ENCODE measurements around the gene SLC22A5. TPM values are rescaled to one million over a fixed set of nuclear protein-coding genes. Genes with fewer than 3 reads are reported as not detected.

The SLC22A5 gene
- total and polyA plus RNA-seq, 10 of the 15 experiments (the other 5 are each of a cell fraction or from before 2014, with no cell fraction given), result 1.1 to 4.4 (median 2.3) TPM

- TF ChIP-seq HDAC2 (IDR thresholded peaks at IDR 0.05) (no peak), SUPT20H (IDR thresholded peaks at IDR 0.05; ENCODE audit: borderline replicate concordance, control insufficient read depth, low read depth, low read length) (no peak), ZNF687 (IDR thresholded peaks at IDR 0.05) (no peak), MEF2A (IDR thresholded peaks at IDR 0.05; ENCODE audit: insufficient read depth, low read depth, low read length) (no peak), ZNF274 (IDR thresholded peaks at IDR 0.05; ENCODE audit: insufficient read depth, insufficient read length) (no peak), BCL11A (IDR thresholded peaks at IDR 0.05; ENCODE audit: low read depth, low read length) (no peak), ZSCAN29 (IDR thresholded peaks at IDR 0.05) (no peak), BMI1 (IDR thresholded peaks at IDR 0.05; ENCODE audit: borderline replicate concordance) (no peak), NFXL1 (IDR thresholded peaks at IDR 0.05; ENCODE audit: borderline replicate concordance) (no peak), EGR1 (IDR thresholded peaks at IDR 0.05; ENCODE audit: borderline replicate concordance in 1 of 2, low read depth in 2 of 2, low read length in 2 of 2) (no peak), JUNB (IDR thresholded peaks at IDR 0.05) (no peak), FOS (IDR thresholded peaks at IDR 0.05; ENCODE audit: borderline replicate concordance, extremely low read depth, insufficient read length) (no peak), ZZZ3 (IDR thresholded peaks at IDR 0.05; ENCODE audit: control insufficient read depth, insufficient read length, low read depth) (no peak), SMAD1 (IDR thresholded peaks at IDR 0.05; ENCODE audit: low read depth, partially characterized antibody) (no peak), USF2 (IDR thresholded peaks at IDR 0.05; ENCODE audit: borderline replicate concordance, low read depth, low read length) (no peak), BRCA1 (IDR thresholded peaks at IDR 0.05; ENCODE audit: low read depth, low read length) (no peak), KAT2A (conservative IDR thresholded peaks at IDR 0.05; ENCODE audit: control insufficient read depth, low read depth, low read length) (no peak)
- POLR2A ChIA-PET, result interaction anchor here (1.2 to 2.0 kb wide), 3 partner anchors 12 to 132 kb away, joined by 3 to 9 read pairs (median 6); no protein-coding TSS in a partner anchor
- intact Hi-C loops (cut with micrococcal nuclease; ENCODE audit: unreplicated experiment), result loop anchor here (5.0 kb wide), 1 partner anchor 98 kb away; no protein-coding TSS in a partner anchor
- Histone ChIP-seq H3K4me3 (peak overlapping the region; percentile 84), H3K79me2 (ENCODE audit: control insufficient read depth, insufficient read depth, low read length) (no peaks in the 10 kb centered on the region), H2AFZ (ENCODE audit: control insufficient read depth, low read depth, low read length) (peak overlapping the region; percentile 82), H3K27me3 (replicated peaks in 1 of 2; ENCODE audit: control insufficient read depth in 2 of 2, insufficient read depth in 2 of 2, low read length in 1 of 2) (no peaks in the 10 kb centered on the region; a peak in 2 of 4 replicates), H3K9ac (ENCODE audit: control insufficient read depth, insufficient read depth, low read length) (peak overlapping the region; percentile 53; the same call in 1 of the 2 replicates), H3K36me3 (ENCODE audit: control insufficient read depth in 2 of 2, insufficient read depth in 2 of 2, low read length in 1 of 2) (no peaks in the 10 kb centered on the region), H3K27ac (ENCODE audit: control insufficient read depth, insufficient read depth) (no peak overlapping the region), H3K9me3 (replicated peaks; ENCODE audit: control insufficient read depth, insufficient read depth, low read length) (no peaks in the 10 kb centered on the region), H4K20me1 (ENCODE audit: control insufficient read depth, insufficient read depth) (no peaks in the 10 kb centered on the region), H3K4me2 (ENCODE audit: control insufficient read depth, insufficient read depth) (peak overlapping the region; percentile 89), H3K4me1 (ENCODE audit: control insufficient read depth, insufficient read depth, low read length) (peaks cover 8% of the 10 kb centered on the region)
- CTCF ChIA-PET, result interaction anchor here (1.2 to 1.6 kb wide), 2 partner anchors 88 to 97 kb away, joined by 4 read pairs; no protein-coding TSS in a partner anchor
- FAIRE-seq (no peak), ATAC-seq (no peak), DNase-seq (ENCODE audit: low read depth, low spot score) (no peak)
- in situ Hi-C loops (cut with MboI), result no loop called here
- WGBS (ENCODE audit: insufficient coverage, insufficient replicate concordance, low lambda C conversion rate, missing lambda C conversion rate), result 18% methylated on average over 34 of the region's 34 CpGs
- SMC1A ChIA-PET (ENCODE audit: uncharacterized antibody, unreplicated experiment), result interaction anchor here (1.0 to 4.5 kb wide), 5 partner anchors 12 to 164 kb away, joined by 3 to 57 read pairs (median 5); no protein-coding TSS in a partner anchor
- BruUV-seq (replicated peaks), result no TSS peak
- RAD21 ChIA-PET (ENCODE audit: unreplicated experiment), result interaction anchor here (0.7 to 1.8 kb wide), 4 partner anchors 11 to 132 kb away, joined by 5 to 22 read pairs (median 14); no protein-coding TSS in a partner anchor
Measured at GRCh38 chr5:132370181-132370970, 866 bp downstream of the SLC22A5 start.

Data from GM12878 (cell line).